ENCODE data around the gene ACSBG1. TPM values are rescaled to one million over a fixed set of nuclear protein-coding genes. Genes with fewer than 3 reads are reported as not detected.

Gene ACSBG1
- total and polyA plus RNA-seq, 10 of the 15 experiments (the other 5 are each of a cell fraction or from before 2014, with no cell fraction given) = 0.11 to 0.75 (median 0.42) TPM

DNA sequence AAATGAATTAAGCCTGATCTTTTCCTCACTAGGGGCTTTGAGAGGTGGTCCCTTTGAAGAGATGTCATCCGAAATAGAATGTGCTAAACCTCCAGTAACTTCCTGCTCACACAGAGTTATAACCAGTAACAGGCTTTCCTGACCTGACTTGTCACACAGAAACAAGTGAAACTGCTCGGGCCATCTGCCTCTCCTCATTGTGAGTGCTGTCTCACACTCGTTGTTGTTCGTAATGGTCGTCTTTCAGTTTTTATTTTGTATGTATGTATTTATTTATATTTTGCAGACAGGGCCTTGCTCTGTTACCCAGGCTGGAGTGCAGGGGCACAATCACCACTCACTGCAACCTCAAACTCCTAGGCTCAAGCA, 24.0 kb downstream of the ACSBG1 start (continued):
- no peak for TF ChIP-seq SUPT20H (IDR thresholded peaks at IDR 0.05; ENCODE audit: borderline replicate concordance, control insufficient read depth, low read depth, low read length)
- no peak for TF ChIP-seq RCOR1 (conservative IDR thresholded peaks at IDR 0.05; ENCODE audit: low read depth, low read length)
- no peak for TF ChIP-seq CHD2 (IDR thresholded peaks at IDR 0.05; ENCODE audit: borderline replicate concordance, low read depth, low read length)
- no peak for TF ChIP-seq SP1 (IDR thresholded peaks at IDR 0.05; ENCODE audit: low read depth, low read length)
- no peak for TF ChIP-seq JUND (IDR thresholded peaks at IDR 0.05; ENCODE audit: low read depth, low read length)

DNA sequence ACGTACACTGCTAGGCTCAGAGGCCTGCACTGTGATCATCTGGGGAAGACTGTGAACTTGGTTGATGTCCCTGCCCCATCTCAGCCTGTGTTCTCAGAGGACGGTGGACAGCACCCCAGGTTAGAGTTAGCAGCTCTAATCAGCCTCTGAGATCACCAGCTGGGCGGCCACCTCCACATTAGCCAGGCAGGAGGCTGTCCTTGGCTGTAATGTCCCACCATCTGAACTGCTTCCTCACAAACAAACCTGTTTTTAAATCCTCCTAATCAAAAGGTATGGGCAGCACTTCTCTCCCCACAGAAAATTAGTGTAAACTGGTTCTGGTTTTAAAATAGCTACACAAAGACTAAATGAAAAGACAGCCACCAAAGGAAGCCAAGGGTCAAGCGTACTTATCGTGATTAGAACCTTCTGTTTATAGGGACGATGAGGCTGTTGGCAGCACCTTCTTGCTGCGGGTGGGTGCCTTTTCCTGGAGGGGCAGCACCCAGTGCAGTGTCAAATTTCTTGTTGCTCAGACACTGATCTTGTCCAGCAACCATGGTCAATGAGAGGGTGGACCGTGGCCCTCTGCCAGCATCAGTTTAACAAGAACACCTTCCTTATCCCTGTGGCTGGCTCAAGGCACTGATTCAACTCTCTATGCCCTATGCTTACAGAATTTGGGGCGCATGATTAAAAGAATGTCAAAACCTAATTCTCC, 24.6 kb downstream of the ACSBG1 start:
- Histone ChIP-seq H3K4me3 (no peak overlapping the region), H3K36me3 (ENCODE audit: control insufficient read depth in 2 of 2, insufficient read depth in 2 of 2, low read length in 1 of 2) (no peaks in the 10 kb centered on the region), H2AFZ (ENCODE audit: control insufficient read depth, low read depth, low read length) (peak overlapping the region; percentile 33; the same call in 1 of the 2 replicates), H3K9ac (ENCODE audit: control insufficient read depth, insufficient read depth, low read length) (no peak overlapping the region), H3K9me3 (replicated peaks; ENCODE audit: control insufficient read depth, insufficient read depth, low read length) (no peaks in the 10 kb centered on the region), H3K79me2 (ENCODE audit: control insufficient read depth, insufficient read depth, low read length) (no peaks in the 10 kb centered on the region), H3K27me3 (replicated peaks in 1 of 2; ENCODE audit: control insufficient read depth in 2 of 2, insufficient read depth in 2 of 2, low read length in 1 of 2) (no peaks in the 10 kb centered on the region), H3K4me2 (ENCODE audit: control insufficient read depth, insufficient read depth) (no peak overlapping the region), H4K20me1 (ENCODE audit: control insufficient read depth, insufficient read depth) (no peaks in the 10 kb centered on the region), H3K4me1 (ENCODE audit: control insufficient read depth, insufficient read depth, low read length) (no peaks in the 10 kb centered on the region), H3K27ac (ENCODE audit: control insufficient read depth, insufficient read depth) (no peak overlapping the region)
- DNase-seq (ENCODE audit: low read depth, low spot score) (no peak), FAIRE-seq (no peak), ATAC-seq (no peak)
- WGBS (ENCODE audit: insufficient coverage, insufficient replicate concordance, low lambda C conversion rate, missing lambda C conversion rate) = 57% methylated on average over 9 of the region's 9 CpGs
- TF ChIP-seq, protein P1, sequence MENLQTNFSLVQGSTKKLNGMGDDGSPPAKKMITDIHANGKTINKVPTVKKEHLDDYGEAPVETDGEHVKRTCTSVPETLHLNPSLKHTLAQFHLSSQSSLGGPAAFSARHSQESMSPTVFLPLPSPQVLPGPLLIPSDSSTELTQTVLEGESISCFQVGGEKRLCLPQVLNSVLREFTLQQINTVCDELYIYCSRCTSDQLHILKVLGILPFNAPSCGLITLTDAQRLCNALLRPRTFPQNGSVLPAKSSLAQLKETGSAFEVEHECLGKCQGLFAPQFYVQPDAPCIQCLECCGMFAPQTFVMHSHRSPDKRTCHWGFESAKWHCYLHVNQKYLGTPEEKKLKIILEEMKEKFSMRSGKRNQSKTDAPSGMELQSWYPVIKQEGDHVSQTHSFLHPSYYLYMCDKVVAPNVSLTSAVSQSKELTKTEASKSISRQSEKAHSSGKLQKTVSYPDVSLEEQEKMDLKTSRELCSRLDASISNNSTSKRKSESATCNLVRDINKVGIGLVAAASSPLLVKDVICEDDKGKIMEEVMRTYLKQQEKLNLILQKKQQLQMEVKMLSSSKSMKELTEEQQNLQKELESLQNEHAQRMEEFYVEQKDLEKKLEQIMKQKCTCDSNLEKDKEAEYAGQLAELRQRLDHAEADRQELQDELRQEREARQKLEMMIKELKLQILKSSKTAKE (IDR thresholded peaks at IDR 0.05; ENCODE audit: low read depth, poor library complexity, severe bottlenecking) = no peak
- TF ChIP-seq, protein P2, sequence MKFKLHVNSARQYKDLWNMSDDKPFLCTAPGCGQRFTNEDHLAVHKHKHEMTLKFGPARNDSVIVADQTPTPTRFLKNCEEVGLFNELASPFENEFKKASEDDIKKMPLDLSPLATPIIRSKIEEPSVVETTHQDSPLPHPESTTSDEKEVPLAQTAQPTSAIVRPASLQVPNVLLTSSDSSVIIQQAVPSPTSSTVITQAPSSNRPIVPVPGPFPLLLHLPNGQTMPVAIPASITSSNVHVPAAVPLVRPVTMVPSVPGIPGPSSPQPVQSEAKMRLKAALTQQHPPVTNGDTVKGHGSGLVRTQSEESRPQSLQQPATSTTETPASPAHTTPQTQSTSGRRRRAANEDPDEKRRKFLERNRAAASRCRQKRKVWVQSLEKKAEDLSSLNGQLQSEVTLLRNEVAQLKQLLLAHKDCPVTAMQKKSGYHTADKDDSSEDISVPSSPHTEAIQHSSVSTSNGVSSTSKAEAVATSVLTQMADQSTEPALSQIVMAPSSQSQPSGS (IDR thresholded peaks at IDR 0.05; ENCODE audit: low read length) = no peak
- TF ChIP-seq WRNIP1 (IDR thresholded peaks at IDR 0.05; ENCODE audit: borderline replicate concordance, low read depth, low read length) = no peak
- TF ChIP-seq MEF2A (IDR thresholded peaks at IDR 0.05; ENCODE audit: insufficient read depth, low read depth, low read length) = no peak
- TF ChIP-seq ZBED1 (IDR thresholded peaks at IDR 0.05; ENCODE audit: borderline replicate concordance) = no peak
- no peak for TF ChIP-seq STAT3 (IDR thresholded peaks at IDR 0.05; ENCODE audit: low read depth, low read length)
- SMC1A ChIA-PET (ENCODE audit: uncharacterized antibody, unreplicated experiment) = interaction anchor here (0.7 to 1.3 kb wide), 2 partner anchors 15 to 30 kb away, joined by 3 to 5 read pairs; no protein-coding TSS in a partner anchor
- intact Hi-C loops (cut with micrococcal nuclease; ENCODE audit: unreplicated experiment) = no loop called here
- BruUV-seq (replicated peaks) = no TSS peak
- in situ Hi-C loops (cut with MboI) = no loop called here
- CTCF ChIA-PET = interaction anchor here (3.8 kb wide), 1 partner anchor 31 kb away, joined by 15 read pairs; no protein-coding TSS in a partner anchor
- POLR2A ChIA-PET = no interaction called here
- RAD21 ChIA-PET (ENCODE audit: unreplicated experiment) = interaction anchor here (1.5 kb wide), 1 partner anchor 79 kb away, joined by 4 read pairs; the partner anchor contains the start of gene CIB2

Data from GM12878 (cell line).